HG03575 (cell line): ENCODE data around the gene ZBTB20.
"Not testable (repeated sequence)": the region's sequence is repeated elsewhere in the genome, so short reads cannot be mapped to it uniquely, and the experiment has no call there.

Experiments
- ATAC-seq: cut with Tn5 transposase; IDR thresholded peaks from one replicate; pipeline ENCODE4 v1.9.1; 2021; ENCODE audit not compliant: unreplicated experiment, insufficient number of reproducible peaks, low FRiP score; ENCODE audit errors: extremely low read depth

The ZBTB20 gene

DNA sequence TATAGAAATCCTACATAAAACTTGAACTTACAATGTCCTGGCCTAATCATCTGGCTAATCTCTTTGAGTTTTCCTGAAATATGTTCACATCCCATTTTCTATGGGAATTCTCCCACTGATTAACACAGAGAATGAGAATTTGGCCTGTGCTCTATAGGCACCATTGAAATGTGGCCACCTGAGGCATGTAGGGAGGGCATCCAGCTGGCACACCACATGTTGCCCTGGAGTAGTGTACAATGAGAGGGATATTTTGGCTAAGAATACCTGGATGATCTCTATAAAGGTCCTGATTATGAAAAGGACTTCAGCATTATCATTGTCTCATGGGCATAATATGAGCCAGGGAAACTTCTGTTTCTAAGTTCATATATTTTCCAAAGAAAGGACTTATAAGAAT lies 324.0 kb downstream of the ZBTB20 start:
- no peak for ATAC-seq

DNA sequence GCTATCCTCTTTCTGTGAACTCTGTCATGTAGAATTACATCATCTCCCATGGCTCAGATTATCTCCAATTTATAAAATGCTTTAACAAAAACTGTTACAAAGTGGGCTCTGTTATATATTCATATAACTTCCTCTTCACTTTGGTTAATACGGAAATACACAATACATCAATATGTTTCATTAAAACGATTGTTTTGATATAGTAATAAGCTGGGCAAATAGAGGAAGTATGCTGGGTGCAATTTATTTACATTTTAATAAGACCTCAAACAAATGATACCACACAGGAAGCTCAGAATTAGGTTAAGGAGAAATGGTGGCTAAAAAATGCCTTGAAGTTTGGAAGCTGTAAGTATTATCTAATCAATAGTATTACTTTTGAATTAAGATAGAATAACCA lies 331.0 kb downstream of the ZBTB20 start:
- ATAC-seq = no peak

GRCh38 chr3:114812541-114813238 lies 334.4 kb downstream of the ZBTB20 start:
- not testable (repeated sequence) for ATAC-seq

DNA sequence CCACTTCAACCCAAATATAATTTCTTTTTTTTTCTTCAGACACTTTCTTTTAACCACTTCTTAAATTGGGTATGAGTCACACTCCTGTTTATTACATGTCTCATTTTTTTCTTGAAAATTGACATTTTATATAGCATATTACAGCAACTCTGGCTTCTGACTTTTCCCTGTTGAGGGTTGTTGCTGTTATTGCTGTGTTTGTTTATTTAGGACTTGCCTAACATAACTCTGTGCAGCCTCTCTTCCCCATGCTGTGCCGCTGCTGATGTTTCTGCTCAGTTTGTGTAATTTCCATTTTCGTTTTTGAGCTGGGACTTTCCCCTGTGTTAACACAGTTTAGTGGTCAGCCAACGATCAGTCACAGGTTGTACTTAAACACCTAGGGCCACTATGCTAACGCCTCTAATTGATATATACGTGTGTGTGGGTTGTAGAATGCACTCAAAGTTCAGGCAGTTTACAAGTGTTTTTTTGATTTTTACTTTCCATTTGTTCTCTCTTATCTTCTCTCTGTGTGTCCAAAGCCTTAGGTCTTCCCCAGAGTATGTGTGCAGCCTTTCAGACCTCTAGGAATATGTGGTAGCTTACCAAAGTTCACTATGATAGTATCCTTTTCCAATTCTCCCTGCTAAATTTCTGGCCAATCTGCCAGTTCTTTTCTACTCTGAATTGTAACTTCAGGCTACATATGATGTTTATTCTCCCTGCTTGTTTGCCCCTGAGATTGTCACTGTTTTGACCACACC lies 337.2 kb downstream of the ZBTB20 start:
- peak; percentile 96 for ATAC-seq

- ATAC-seq = no peak
These were observed 343.0 kb downstream of the ZBTB20 start for GRCh38 chr3:114804099-114804498.

DNA sequence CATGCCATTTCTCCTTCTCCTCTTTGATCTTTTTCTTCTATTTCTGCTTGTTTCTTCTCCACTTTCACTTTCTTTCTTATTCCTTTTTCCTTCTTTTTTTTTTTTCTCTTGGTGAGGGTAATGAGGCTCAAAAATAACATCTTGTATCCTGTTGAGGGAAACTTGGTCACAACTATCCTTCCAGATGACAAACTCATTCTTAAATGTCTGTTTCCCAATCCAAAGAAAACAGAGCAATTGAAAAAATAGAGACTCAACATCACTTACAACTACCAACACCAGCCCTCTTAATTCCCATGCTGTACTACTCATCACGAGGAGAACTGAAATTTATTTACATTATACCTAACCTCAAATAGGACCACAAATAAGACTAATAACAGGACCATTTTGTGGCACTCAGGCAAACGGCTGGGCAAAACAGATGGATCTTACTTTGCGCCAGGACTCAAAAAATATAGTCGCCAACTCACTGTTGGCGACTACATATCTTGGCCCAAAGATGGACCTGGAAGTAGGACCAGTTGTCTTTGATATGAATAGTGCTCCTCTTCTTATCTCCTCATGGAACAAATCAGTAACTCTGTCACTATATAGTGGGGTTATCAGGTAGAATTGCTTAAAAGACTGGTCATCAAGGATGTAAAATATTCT lies 343.9 kb downstream of the ZBTB20 start:
- no peak for ATAC-seq

DNA sequence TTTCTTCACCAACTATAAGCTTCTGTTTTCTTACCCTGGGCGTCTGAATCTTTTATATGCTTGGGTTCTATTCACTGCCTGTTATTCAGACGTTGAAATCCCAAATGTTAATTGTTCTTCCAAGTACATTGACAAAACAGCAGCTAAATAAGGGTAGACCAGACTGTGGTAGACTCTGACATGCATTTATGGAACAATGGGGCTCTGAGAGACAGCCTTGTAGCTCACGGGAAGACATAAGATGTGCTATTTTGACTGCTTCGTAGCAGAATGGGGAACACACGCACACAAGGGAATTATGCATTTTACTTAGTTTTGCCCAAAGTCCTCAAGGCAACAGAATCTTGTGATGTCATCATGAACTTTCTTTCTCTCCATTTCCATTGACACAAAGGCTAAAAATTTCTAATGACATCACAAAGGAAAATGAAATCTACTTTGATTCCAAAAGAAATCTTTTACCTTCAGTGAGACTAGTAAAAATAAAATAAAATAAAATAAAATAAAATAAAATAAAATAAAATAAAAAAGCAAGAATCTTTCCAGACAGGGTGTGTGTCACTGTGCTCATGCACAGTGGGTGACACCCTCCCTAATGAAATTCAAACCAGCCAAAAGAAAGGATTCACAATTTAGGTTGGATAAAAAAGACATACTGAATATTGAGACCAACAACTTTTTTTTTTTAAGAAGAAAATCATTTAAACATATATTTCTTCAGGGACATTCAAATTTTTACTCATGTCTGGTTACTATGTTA lies 346.6 kb downstream of the ZBTB20 start:
- no peak for ATAC-seq

DNA sequence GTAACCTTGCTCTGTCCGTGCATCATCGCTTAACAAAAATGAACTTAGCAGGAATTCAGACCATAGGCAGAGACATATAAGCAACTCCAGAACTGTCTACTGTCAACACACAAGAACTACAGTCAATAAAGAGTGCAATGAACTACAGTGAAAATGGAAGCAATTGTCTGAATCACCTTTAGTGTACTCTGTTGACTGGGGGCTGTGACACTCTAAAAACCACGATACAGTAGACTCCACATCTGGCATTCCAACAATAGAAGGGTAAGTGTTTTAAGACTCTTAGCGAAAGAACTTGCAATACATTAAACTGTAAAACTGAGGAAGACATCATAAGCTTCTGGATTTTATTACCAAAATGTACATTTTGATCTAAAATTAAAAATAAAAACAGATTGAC lies 347.3 kb downstream of the ZBTB20 start:
- no peak for ATAC-seq

DNA sequence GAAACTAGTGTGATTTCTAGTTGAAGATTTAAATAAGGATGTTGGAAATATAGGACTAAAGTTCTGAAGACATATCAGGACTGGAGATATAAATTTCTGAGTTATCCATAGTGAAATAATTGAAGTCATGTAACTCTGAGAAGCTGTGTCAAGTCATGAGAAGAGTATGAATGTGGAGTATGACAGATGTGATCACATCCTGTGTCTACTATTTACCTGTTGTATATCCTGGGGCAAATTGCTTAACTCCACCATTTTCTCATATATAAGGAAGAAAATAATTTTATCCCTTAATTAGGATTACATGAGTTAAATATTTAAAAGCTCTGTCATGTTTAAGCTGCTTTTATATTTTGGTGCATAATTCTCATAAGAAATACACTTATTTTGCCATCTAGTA lies 350.3 kb downstream of the ZBTB20 start:
- no peak for ATAC-seq

DNA sequence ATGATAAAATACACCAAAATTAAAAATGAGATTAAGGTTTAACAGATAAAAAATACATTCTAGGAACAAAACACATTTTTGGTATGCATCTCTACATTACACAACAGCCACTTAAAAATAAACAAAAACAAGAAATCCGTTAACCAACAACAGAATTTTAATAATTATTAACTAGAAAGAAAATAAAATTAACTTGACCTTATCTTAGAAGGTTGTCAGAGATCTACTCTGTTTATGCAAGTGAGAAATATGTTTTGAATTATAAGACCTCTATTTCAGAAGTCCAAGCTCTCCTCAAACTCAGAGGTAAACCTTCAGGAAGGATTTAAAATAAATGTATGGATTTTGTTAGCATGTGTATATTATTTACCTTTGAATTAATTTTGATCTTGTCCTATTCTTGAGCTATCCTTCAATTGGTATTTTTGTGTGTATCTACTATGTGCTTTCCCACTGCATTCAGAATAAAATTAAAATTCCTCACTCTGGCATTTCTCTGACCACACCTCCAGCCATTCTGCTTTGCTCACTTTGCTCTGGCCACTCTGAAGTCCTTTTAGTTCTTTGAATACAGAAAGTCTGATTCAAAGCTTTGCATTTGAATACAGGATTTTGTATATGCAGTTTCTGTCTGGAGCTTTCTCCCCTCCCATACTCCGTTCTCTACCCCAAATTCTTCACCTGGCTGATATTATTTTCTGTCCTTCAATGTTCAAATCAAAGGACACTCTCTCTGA lies 352.0 kb downstream of the ZBTB20 start:
- no peak for ATAC-seq

GRCh38 chr3:114792159-114792918 lies 354.7 kb downstream of the ZBTB20 start:
- ATAC-seq = no peak

DNA sequence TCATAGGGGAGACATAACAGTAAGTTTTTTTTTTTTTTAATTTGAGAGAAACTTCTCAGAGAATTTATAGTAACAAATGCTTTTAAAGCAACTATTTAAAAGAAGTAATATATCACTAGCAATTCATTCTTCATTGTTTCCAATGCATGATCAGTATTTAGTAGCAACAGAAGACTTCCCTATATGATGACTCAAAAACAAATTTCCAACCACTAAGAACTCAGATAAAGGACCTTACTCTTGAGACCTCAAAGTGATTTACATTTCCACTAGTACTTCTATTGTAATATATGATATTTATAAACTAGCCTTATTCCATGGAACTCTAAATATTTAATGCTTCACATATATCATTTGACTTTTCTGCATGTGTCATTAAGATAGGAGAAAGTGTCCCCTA lies 356.3 kb downstream of the ZBTB20 start:
- ATAC-seq = no peak

DNA sequence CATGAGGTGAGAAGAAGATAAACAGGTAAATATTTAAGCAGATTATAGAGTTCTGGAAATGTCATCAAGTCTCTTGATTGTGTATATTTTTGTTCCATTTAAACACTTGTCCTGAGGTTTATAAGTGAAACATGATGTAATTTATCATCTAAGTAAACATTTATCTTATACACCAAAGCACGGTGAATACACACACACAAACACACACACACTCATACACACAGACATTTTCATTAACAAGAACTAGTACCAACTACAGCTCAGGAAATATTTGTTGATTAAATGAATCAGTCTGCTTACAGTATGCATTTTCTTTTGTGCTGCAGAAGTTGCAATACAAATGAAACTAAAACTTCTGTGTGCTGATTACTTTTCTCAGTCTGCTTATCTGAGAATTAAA lies 357.3 kb downstream of the ZBTB20 start:
- ATAC-seq = no peak

GRCh38 chr3:114775395-114775794 lies 371.7 kb downstream of the ZBTB20 start:
- ATAC-seq = no peak

DNA sequence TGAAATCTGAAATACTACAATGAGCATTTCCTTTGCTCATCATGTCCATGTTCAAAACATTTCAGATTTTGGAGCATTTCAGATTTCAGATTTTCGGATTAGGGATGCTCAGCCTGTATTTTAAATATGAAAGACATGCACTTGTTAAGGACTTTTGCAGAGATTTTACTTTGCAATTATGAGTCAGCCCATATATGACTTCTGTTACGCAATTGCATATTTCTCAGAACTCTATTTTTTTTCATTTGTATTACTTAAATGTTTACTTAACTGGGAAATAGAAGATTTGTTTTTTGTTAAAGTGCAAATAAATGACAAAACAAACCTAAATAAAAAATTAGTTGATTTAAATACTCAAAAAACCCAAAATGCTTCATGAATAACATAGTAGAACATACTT lies 376.2 kb downstream of the ZBTB20 start:
- no peak for ATAC-seq

DNA sequence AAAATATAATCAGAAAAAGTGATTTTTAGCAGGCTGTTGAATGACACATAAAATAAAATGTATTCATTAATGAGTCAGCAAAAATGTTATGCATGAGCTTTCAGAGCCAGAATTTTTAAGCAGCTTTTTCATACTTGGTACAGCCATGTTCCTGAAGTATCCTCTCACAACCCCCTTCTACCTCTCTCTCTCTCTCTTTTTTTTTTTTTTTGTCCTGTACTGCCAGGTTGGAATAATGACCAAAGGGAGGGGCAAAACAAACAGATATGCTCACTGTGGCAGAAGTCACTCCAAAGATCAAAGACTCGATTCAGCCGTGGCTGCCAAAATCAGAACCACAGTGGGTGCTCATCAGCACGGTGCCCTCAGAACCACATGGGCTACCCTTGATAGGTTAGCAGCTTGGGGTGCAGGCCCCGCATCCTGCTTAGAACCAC lies 383.0 kb downstream of the ZBTB20 start:
- no peak for ATAC-seq

- no peak for ATAC-seq
These were observed 384.9 kb downstream of the ZBTB20 start for GRCh38 chr3:114762144-114762543.

DNA sequence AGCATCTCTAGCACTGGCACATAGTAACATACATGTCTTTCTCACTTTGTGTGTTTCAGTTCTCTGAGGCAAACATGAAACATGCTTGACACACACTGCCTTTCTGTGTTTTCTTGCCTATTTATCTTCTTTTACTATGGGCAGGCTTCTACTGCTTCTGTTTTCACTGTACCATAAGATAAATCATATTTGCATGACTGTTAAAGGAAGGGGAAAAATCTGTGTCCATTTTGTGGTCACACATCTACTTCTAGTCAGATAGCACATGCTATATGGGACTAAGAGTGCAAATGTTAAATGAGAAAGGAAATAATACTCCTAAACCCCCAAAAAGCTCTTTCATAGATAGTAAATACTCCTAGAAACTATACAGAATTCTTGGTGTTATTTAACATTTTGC lies 386.4 kb downstream of the ZBTB20 start:
- ATAC-seq = no peak
